ENCODE measurements around the gene ANOS1. TPM values are rescaled to one million over a fixed set of nuclear protein-coding genes. Genes with fewer than 3 reads are reported as not detected.

Gene ANOS1
- total RNA-seq, 1 donor = 1.1 TPM

- no peak overlapping the region for H3K27ac ChIP-seq (ENCODE audit: low read depth, low read length)
- no peaks in the 10 kb centered on the region for H3K9me3 ChIP-seq (ENCODE audit: low read depth, low read length)
- H3K4me1 ChIP-seq (ENCODE audit: insufficient read depth, low read length) = no peaks in the 10 kb centered on the region
- DNase-seq (ENCODE audit: insufficient read length, low spot score, missing footprints) = peak; percentile 66
- no peaks in the 10 kb centered on the region for H4K20me1 ChIP-seq (ENCODE audit: insufficient read depth, low read length)
- no peak for TF ChIP-seq CTCF (IDR thresholded peaks at IDR 0.05; ENCODE audit: extremely low read depth, low read depth, low read length)
- peaks cover 8% of the 10 kb centered on the region for H3K27me3 ChIP-seq (ENCODE audit: insufficient read depth, low read length)
- H3K79me2 ChIP-seq (ENCODE audit: insufficient read depth, low read length) = no peaks in the 10 kb centered on the region
- no peak overlapping the region for H2AFZ ChIP-seq (ENCODE audit: low read length)
- peak overlapping the region; percentile 33 for H3K4me3 ChIP-seq (ENCODE audit: insufficient read depth, low read length)
- H3K36me3 ChIP-seq (ENCODE audit: insufficient read depth, low read length) = no peaks in the 10 kb centered on the region
- H3K4me2 ChIP-seq (ENCODE audit: insufficient read depth, low read length) = peak overlapping the region; percentile 32
Observed at GRCh38 chrX:8730812-8731558, 952 bp downstream of the ANOS1 start.

- DNase-seq (ENCODE audit: insufficient read length, low spot score, missing footprints) = no peak
- H3K4me1 ChIP-seq (ENCODE audit: insufficient read depth, low read length) = no peaks in the 10 kb centered on the region
- H4K20me1 ChIP-seq (ENCODE audit: insufficient read depth, low read length) = no peaks in the 10 kb centered on the region
- peaks cover 8% of the 10 kb centered on the region for H3K27me3 ChIP-seq (ENCODE audit: insufficient read depth, low read length)
- no peaks in the 10 kb centered on the region for H3K9me3 ChIP-seq (ENCODE audit: low read depth, low read length)
- H2AFZ ChIP-seq (ENCODE audit: low read length) = no peak overlapping the region
- H3K79me2 ChIP-seq (ENCODE audit: insufficient read depth, low read length) = no peaks in the 10 kb centered on the region
- no peak for TF ChIP-seq CTCF (IDR thresholded peaks at IDR 0.05; ENCODE audit: extremely low read depth, low read depth, low read length)
- no peak overlapping the region for H3K4me3 ChIP-seq (ENCODE audit: insufficient read depth, low read length)
- no peaks in the 10 kb centered on the region for H3K36me3 ChIP-seq (ENCODE audit: insufficient read depth, low read length)
- no peak overlapping the region for H3K27ac ChIP-seq (ENCODE audit: low read depth, low read length)
- no peak overlapping the region for H3K4me2 ChIP-seq (ENCODE audit: insufficient read depth, low read length)
Observed at GRCh38 chrX:8729811-8730210, 2.1 kb downstream of the ANOS1 start.

- Histone ChIP-seq H3K4me3 (ENCODE audit: insufficient read depth, low read length) (no peak overlapping the region), H2AFZ (ENCODE audit: low read length) (no peak overlapping the region), H3K9me3 (ENCODE audit: low read depth, low read length) (no peaks in the 10 kb centered on the region), H4K20me1 (ENCODE audit: insufficient read depth, low read length) (no peaks in the 10 kb centered on the region), H3K27me3 (ENCODE audit: insufficient read depth, low read length) (peaks cover 8% of the 10 kb centered on the region), H3K27ac (ENCODE audit: low read depth, low read length) (no peak overlapping the region), H3K79me2 (ENCODE audit: insufficient read depth, low read length) (no peaks in the 10 kb centered on the region), H3K36me3 (ENCODE audit: insufficient read depth, low read length) (no peaks in the 10 kb centered on the region), H3K4me2 (ENCODE audit: insufficient read depth, low read length) (no peak overlapping the region), H3K4me1 (ENCODE audit: insufficient read depth, low read length) (no peaks in the 10 kb centered on the region)
- TF ChIP-seq CTCF (IDR thresholded peaks at IDR 0.05; ENCODE audit: extremely low read depth, low read depth, low read length) = no peak
- DNase-seq (ENCODE audit: insufficient read length, low spot score, missing footprints) = peak; percentile 13
Observed at GRCh38 chrX:8728932-8729535, 2.9 kb downstream of the ANOS1 start.

- Histone ChIP-seq H3K4me2 (ENCODE audit: insufficient read depth, low read length) (no peak overlapping the region), H3K36me3 (ENCODE audit: insufficient read depth, low read length) (no peaks in the 10 kb centered on the region), H3K27ac (ENCODE audit: low read depth, low read length) (no peak overlapping the region), H3K27me3 (ENCODE audit: insufficient read depth, low read length) (peaks cover 2% of the 10 kb centered on the region), H3K4me1 (ENCODE audit: insufficient read depth, low read length) (no peaks in the 10 kb centered on the region), H2AFZ (ENCODE audit: low read length) (no peak overlapping the region), H3K79me2 (ENCODE audit: insufficient read depth, low read length) (no peaks in the 10 kb centered on the region), H3K4me3 (ENCODE audit: insufficient read depth, low read length) (no peak overlapping the region), H4K20me1 (ENCODE audit: insufficient read depth, low read length) (no peaks in the 10 kb centered on the region), H3K9me3 (ENCODE audit: low read depth, low read length) (no peaks in the 10 kb centered on the region)
- peak; percentile 11 for DNase-seq (ENCODE audit: insufficient read length, low spot score, missing footprints)
- TF ChIP-seq CTCF (IDR thresholded peaks at IDR 0.05; ENCODE audit: extremely low read depth, low read depth, low read length) = no peak
Observed at GRCh38 chrX:8726031-8726652, 5.8 kb downstream of the ANOS1 start.
